Midbrain (tissue), 1 donor: ENCODE results near the gene WIPF2.

Experiments used
- DNase-seq: peaks from one replicate; lab custom pipeline; 2025; lab: John Stamatoyannopoulos, UW

WIPF2 gene

DNA sequence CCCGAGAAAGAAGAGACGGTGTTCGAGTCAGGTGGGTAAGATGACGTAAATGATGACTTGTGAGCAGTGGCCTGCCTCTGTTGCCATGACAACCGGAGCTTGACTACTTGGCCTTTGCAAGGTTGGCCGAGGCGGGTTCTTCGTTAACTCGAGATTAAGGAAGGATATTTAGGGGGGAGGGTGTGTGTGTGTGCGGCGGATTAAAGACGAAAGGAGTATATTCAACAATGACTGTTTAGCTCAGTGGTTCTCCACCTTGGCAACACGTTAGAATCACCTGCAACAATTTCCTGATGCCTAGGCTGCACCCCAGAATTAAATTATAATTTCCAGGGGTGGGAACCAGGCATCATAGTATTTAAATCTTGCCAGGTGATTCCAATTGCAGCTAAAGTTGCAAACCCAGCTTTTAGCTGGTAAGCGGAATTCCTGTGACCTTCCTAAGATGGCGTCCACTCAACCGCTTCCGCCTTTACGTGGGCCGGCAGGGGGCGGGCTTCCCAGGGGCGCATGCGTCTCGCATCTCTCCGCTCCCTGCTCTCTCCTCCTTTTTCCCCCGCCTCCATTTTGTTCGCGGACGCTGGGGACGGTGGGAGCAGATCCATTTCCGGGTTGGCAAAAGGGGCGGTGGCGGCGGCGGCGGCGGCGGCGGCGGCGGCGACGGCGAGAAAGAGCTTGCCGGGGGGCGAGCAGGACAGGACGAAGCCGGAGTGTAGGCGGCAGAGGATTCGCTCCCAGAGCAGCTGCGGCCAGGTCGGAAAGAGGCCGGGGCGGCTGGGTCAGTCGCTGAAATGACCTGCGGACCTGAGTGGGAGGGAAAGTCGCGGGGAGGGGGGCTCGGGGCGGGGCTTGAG lies at the start of gene WIPF2:
TSS of gene WIPF2 (plus strand) at position 565 of the 854 bp plus-strand sequence. CDS start 37,156 bp downstream, outside the sequence.
- peak; percentile 97 for DNase-seq

DNA sequence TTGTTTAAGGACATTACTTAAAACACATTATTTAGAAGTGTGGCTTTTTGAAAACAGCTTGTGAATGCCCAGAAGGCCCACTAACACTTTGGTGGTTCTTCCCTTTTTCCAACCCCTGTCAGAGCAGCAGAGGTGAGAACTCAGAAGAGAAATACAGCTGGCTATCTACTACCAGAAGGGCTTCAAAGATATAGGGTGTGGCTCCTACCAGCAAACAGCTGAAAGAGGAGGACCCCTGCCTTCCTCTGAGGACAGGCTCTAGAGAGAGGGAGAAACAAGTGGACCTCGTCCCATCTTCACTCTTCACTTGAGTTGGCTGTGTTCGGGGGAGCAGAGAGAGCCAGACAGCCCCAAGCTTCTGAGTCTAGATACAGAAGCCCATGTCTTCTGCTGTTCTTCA lies 48.8 kb upstream of the WIPF2 start:
- DNase-seq = no peak

DNA sequence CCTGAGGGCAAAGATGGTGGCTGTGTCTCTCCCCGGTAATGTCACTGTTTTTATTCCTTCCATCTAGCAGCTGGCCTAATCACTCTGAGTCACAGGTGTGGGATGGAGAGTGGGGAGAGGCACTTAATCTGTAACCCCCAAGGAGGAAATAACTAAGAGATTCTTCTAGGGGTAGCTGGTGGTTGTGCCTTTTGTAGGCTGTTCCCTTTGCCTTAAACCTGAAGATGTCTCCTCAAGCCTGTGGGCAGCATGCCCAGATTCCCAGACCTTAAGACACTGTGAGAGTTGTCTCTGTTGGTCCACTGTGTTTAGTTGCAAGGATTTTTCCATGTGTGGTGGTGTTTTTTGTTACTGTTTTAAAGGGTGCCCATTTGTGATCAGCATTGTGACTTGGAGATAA lies 47.4 kb upstream of the WIPF2 start:
- no peak for DNase-seq

DNA sequence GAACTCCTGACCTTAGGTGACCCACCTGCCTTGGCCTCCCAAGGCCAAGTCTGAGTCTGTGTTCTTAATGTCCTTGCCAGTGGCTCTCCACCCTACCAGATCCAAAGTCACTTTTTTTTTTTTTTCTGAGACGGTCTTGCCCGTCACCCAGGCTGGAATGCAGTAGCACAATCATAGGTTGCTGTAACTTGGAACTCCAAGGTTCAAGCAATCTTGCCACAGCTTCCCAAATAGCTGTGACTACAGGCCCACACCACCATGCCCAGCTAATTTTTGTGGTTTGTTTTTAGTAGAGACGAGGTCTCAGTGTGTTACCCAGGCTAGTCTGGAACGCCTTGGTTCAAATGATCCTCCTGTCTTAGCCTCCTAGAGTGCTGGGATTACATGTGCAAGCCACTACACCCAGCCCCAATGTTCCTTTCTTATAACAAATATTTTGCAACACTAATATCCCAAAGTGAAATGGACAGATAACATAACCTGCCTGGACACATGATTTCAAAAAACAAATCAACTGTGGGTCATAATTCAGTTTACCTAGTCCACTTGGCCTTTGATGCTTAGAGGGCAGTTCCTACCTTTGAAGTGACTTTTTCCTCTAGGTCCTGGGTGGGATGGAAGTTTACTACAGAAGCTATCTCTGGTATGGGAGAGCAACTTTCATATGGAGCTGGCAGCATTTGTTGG lies 45.9 kb upstream of the WIPF2 start:
- no peak for DNase-seq

DNA sequence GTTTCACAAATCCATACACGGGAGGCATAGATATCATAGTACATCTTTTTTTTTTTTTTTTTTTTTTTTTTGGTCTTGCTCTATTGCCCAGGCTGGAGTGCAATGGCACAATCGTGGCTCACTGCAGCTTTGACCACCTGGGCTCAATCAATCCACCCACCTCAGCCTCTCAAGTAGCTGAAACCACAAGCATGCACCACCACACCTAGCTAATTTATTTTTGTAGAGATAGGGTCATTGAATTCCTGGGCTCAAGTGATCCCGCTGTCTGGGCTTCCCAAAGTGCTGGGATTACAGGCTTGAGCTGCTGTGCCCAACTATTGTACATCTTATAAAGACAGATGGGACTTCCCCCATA lies 45.3 kb upstream of the WIPF2 start:
- DNase-seq = no peak

GRCh38 chr17:40174514-40174913 lies 44.6 kb upstream of the WIPF2 start:
- DNase-seq = no peak

GRCh38 chr17:40175928-40176753 lies 43.0 kb upstream of the WIPF2 start:
- DNase-seq = no peak

DNA sequence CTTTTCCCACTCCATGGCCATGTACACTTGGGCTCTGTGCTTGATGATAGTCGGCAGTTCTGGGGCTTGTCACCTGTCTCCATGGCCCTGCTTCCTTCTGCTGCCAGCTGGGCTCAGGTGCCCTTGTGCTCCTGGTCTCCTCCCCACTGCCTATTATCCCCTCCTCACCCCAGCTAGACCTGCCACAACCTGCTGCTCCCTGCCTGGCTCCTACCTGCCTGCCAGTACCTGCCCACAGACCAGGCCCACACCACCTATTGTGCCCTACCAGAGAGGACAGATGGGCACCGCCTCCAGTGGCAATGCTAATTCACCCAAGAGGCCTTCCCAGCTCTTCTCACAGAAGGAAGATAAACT lies 42.4 kb upstream of the WIPF2 start:
- DNase-seq = no peak

DNA sequence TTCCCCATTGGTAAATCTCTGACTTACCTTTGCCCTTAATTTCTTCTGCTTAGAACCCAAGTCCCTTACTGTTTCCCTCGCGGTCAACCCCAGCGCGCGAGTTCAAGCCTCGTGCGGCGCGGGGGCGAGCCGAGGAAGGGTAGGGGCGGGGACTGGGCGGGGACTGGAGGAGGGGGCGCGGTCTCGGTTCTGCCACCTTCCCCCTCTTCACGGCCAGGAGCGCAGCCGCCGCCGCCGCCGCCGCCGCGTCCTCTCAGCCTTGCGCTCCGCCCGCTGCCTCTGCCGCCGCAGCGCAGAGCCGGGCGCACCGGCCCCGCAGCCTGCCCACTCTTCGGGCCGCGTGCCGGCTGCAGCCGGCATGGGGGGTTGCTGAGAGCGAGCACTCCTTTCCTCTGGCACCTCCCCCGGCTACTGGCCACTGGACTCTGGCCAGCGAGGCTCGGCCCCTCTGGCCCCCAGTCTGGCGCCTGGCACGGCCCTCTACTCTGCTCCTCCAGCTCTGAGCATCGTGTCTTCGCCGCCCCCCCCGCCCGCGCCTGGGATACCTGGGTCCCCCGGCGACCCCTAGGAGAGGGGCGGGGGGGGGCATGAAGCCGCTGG lies 41.7 kb upstream of the WIPF2 start, which contains the start of gene RAPGEFL1:
TSS of gene RAPGEFL1 (plus strand) at position 196 of the 600 bp plus-strand sequence. CDS start at position 588, 392 bp downstream.
- peak; percentile 37 for DNase-seq

GRCh38 chr17:40178021-40178601 lies 41.0 kb upstream of the WIPF2 start:
- no peak for DNase-seq

DNA sequence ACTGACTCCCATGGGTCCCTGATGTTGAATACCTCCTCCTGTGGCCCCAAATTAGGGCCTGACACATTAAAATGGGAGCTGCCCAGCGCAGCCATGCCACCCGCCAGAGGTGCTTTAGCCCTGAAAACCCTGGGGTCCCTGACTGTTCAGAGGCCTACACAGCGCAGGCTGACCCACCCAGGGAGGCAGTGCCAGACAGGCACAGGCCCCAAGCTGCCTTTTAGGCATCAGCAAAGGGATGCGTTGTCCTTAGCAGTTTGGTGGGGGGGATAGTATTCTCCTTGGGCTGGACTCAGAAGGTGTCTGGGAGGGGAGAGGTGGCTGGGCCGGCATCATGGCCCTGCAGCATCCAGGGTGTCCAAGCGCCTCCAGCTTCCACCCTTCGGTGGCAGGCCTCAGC lies 40.4 kb upstream of the WIPF2 start:
- no peak for DNase-seq

- DNase-seq = no peak
These were observed 39.0 kb upstream of the WIPF2 start for GRCh38 chr17:40179923-40180659.

DNA sequence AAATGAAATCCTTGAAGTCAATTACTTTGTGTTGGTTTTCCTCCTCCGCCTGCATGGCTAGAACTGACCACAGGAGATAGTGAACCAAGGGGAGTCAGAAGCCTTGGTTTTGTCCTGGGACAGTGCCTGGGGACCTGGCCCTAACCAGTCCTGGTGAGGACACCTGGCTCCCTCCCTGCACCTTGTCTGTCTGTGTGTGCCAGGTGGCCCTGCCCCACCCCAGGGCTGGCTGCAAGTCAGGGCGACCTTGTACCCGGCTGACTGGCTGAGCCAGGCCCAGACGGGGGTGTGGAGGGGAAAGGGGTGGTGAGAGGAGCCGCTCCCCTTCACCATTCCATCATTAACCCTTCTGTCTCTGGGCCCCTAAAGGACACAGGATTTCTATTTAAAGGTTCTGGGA lies 38.4 kb upstream of the WIPF2 start:
- no peak for DNase-seq

GRCh38 chr17:40181205-40181604 lies 37.9 kb upstream of the WIPF2 start:
- DNase-seq = no peak

GRCh38 chr17:40182606-40183005 lies 36.5 kb upstream of the WIPF2 start:
- DNase-seq = no peak

DNA sequence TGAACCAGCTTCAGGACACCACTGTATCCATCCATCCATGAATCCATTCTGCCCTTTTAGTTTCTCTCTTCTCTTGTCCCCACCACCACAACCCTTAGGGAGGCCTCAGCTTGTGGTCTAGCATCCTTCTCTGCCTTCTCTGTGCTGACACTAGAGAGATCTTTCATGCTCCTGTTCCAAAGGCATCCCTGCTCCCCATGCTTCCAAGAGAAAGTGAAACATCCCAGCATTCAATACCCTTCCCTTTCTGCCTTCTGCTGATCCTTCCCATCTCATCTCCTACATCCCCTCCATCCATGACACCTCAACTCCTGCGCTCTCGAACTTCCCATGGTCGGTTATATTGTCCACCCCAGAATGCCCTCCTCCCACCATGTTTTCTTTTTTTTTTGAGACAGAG lies 31.9 kb upstream of the WIPF2 start:
- DNase-seq = no peak

DNA sequence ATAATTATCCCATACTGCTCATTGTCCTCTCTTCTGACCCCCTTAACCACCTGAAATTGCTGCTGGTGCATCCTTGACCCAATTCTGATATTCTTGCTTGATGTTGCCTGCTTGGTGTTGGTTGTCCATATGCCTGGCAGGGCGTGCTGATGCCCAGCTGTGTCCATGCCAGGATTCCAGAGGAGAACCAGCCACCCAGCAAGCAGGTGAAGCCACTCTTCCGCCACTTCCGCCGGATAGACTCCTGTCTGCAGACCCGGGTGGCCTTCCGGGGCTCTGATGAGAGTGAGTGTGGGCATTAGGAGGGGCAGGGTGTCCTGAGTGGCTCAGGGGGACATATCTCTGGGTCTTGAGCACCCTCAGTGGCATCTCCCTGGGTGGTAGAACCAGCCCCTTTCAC lies 30.4 kb upstream of the WIPF2 start:
- no peak for DNase-seq

DNA sequence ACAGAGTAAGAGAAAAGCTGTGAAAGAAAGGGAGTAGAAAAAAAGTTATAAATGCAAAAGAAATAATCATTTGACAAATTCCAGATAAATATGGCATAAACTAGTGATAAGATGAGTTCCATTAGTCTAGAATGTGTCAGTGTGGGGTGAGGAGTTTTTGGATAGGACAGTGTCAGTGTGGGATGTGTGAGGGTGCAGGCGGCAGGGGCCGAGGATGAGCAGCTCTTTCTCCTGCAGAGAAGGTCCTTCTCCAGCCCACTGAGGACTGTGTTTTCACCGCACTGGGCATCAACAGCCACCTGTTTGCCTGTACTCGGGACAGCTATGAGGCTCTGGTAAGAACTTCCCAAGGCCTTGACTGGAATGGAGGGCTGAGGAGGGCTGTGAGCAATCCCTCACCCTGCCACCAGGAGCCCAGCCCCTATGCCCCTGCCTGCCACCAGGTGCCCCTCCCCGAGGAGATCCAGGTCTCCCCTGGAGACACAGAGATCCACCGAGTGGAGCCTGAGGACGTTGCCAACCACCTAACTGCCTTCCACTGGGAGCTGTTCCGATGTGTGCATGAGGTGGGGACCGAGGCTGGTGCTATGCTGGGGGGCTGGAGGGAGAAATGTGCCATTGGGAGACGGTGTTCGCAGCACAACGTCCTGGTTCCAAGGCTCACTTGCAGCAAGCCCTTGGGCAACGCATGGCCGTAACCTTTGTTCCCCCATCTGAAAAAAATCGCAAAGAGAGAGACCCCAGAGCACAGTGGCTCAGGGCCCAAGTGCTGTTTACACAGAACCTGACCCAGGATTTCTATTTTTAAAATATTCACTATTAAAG lies 28.7 kb upstream of the WIPF2 start:
- no peak for DNase-seq

DNA sequence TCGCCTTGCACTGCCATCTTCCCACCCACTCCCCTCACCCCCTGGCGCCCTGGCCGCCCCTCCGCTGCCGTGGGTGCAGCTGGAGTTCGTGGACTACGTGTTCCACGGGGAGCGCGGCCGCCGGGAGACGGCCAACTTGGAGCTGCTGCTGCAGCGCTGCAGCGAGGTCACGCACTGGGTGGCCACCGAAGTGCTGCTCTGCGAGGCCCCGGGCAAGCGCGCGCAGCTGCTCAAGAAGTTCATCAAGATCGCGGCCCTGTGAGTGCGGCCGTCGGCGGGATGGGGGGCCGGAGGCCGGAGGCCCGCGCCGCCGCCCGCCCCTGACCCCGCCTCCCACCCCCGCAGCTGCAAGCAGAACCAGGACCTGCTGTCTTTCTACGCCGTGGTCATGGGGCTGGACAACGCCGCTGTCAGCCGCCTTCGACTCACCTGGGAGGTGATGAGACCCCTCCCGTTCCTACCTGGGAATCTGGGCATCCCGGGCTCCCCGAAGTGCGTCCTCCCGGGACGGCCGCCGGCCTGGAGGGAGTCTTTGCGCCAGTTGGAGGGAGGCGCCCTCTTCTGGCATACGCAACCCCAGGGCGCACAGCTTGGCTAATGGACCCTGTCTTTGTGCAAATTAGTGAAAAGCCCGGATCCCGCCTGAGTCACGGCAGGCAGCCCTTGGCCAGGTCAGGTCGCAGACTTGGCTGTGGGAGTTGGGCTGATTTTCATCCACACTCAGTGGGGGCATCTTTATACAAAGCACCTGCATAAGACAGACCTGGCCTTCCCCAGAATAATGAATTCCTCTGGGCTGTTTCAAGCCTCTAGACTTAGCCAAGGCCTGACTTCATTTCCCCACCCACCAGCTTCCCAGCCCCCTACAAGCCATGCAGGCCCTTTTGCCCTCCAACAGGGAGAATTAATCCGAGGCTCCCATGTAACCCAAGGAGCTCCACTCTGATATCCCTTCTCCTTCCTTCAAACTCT lies 27.6 kb upstream of the WIPF2 start:
- peak; percentile 61 for DNase-seq
